GM19193 (cell line): ENCODE measurements around the gene MT3.

ENCODE experiments used
- POLR2A ChIP-seq: IDR thresholded peaks from 4 replicates; pipeline ENCODE4 v1.6.1; 2011; ENCODE audit not compliant: insufficient read depth, insufficient read length; ENCODE audit errors: extremely low read depth

Gene MT3

GRCh38 chr16:56601325-56601724 lies 12.0 kb downstream of the MT3 start:
- TF ChIP-seq POLR2A, result no peak

GRCh38 chr16:56603589-56603988 lies 14.3 kb downstream of the MT3 start:
- no peak for TF ChIP-seq POLR2A

DNA sequence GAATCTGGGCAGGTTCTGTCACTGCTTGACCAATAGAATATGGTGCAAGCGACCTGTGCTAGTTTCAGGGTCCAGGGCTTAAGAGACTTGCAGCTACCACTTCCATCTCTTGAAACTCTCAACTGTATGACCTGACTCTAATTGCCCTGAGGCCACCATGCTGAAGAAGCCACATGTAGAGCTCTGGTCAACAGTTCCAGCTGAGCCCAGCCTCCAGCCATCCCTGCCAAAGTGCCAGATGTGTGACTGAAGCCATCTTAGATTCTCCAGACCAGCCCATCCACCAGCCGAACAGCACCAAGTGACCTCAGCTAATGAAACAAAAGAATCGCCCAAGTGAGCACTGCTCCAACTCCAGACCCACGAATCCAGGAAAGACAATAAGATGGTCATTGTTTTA lies 15.6 kb downstream of the MT3 start:
- no peak for TF ChIP-seq POLR2A

- no peak for TF ChIP-seq POLR2A
These were observed 16.1 kb downstream of the MT3 start for GRCh38 chr16:56605475-56605874.

- TF ChIP-seq POLR2A, result no peak
These were observed 16.7 kb downstream of the MT3 start for GRCh38 chr16:56606071-56606475.

DNA sequence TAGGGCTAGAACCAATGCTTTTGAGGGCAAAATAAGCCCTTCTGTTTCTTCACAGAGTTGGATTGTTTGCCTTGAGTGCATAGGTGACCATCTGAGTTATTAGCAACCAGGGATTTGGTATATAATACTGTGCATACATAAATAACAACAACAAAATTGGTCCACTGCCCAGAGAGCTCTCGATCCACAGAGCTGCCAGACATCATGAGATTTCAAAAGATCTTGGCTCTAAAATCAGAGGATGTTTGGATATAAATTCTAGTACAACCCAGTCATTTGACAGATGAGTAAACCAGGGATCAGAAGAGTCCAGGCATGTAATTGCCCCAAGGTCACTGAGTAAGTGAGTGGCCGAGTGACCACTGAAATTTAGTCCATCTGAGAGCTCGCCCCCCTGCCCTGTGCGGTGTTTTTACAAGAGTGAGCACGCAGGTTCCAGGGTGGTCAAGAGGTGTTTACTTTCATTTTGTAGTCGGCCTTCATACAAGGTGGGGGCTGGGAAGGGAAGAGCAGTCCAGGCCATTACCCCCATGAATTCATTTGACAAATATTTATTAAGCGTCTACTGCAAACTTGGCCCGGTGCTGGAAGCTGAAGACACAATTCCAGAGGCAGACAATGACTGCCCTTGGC lies 17.3 kb downstream of the MT3 start:
- no peak for TF ChIP-seq POLR2A

DNA sequence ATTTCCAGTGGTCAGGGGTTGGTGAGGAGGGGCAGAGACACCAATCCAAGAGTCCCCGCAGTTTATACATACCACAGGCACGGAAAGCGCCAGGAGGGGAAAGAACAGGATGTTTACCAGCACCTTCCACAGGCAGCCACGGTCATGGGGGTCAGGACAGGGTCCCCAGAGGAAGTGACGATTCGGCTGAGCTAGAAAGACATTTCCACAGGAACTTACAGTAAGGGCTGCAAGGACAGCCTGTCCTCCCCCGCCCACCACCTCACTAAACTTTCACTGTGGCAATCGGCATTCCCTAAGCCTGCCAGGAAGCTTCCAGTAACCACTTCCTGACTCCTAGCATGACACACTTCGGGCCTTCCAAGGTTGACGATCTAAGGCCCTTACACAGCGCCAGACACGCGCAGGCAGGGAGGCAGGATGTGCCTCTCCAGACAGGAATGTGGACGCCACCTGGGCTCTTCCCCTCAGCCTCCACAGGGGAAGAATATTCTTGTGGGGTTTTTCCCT lies 17.8 kb downstream of the MT3 start:
- TF ChIP-seq POLR2A, result no peak

GRCh38 chr16:56607675-56608042 lies 18.3 kb downstream of the MT3 start:
- TF ChIP-seq POLR2A, result no peak

DNA sequence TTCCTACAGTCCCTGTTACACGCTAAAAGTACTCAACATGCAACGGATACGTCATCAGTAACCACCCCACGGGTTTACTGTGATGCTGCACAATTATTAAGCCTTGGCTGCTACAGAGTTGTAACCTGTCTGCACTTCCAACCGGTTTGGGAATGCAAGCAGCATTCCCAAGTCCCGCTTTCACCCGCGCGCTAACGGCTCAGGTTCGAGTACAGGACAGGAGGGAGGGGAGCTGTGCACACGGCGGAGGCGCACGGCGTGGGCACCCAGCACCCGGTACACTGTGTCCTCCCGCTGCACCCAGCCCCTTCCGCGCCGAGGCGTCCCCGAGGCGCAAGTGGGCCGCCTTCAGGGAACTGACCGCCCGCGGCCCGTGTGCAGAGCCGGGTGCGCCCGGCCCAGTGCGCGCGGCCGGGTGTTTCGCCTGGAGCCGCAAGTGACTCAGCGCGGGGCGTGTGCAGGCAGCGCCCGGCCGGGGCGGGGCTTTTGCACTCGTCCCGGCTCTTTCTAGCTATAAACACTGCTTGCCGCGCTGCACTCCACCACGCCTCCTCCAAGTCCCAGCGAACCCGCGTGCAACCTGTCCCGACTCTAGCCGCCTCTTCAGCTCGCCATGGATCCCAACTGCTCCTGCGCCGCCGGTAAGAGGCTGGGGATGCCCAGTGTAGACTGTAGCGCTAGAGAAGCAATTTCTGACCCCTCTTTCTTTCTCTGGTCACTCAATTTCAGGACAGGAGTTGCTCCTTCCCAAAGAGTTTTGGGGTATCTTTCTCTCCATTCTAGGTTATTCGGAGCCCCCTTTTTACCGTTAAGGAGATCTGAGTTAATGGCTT lies 18.9 kb downstream of the MT3 start, which contains the start of gene MT2A:
Gene MT2A (plus strand): TSS at position 542 of the 833 bp plus-strand sequence. CDS start 72 bp downstream, at position 614.
- TF ChIP-seq POLR2A, result peak; percentile 58

- TF ChIP-seq POLR2A, result no peak
These were observed 19.6 kb downstream of the MT3 start for GRCh38 chr16:56608876-56609462.

GRCh38 chr16:56609463-56609921 lies 20.2 kb downstream of the MT3 start:
- no peak for TF ChIP-seq POLR2A

- TF ChIP-seq POLR2A, result peak; percentile 11
These were observed 20.8 kb downstream of the MT3 start for GRCh38 chr16:56610017-56610608.

- TF ChIP-seq POLR2A, result no peak
These were observed 21.3 kb downstream of the MT3 start for GRCh38 chr16:56610609-56611111.

- no peak for TF ChIP-seq POLR2A
These were observed 22.0 kb downstream of the MT3 start for GRCh38 chr16:56611281-56611833.
